ENCODE data around the gene AGPAT1.
"Not testable (repeated sequence)": the region's sequence is repeated elsewhere in the genome, so short reads cannot be mapped to it uniquely, and the experiment has no call there.

The AGPAT1 gene

GRCh38 chr6:32146687-32147086 is 29.2 kb downstream of the AGPAT1 start:
- no peak for DNase-seq

- DNase-seq, result no peak
Observed at GRCh38 chr6:32146287-32146686, 29.6 kb downstream of the AGPAT1 start.

- not testable (repeated sequence) for DNase-seq
Observed at GRCh38 chr6:32144238-32144637, 31.6 kb downstream of the AGPAT1 start.

GRCh38 chr6:32140420-32141046 is 35.4 kb downstream of the AGPAT1 start:
- DNase-seq, result no peak

GRCh38 chr6:32139590-32139989 is 36.3 kb downstream of the AGPAT1 start:
- DNase-seq, result no peak

GRCh38 chr6:32137454-32137853 is 38.4 kb downstream of the AGPAT1 start:
- no peak for DNase-seq

GRCh38 chr6:32133786-32134185 is 42.1 kb downstream of the AGPAT1 start:
- no peak for DNase-seq

- no peak for DNase-seq
Observed at GRCh38 chr6:32132110-32132509, 43.8 kb downstream of the AGPAT1 start.

GRCh38 chr6:32131439-32131948 is 44.4 kb downstream of the AGPAT1 start:
- DNase-seq, result no peak

- no peak for DNase-seq
Observed at GRCh38 chr6:32129297-32130088, 46.4 kb downstream of the AGPAT1 start.

- no peak for DNase-seq
Observed at GRCh38 chr6:32128751-32129296, 47.1 kb downstream of the AGPAT1 start.

- peak; percentile 99 for DNase-seq
Observed at GRCh38 chr6:32127717-32128592, 47.9 kb downstream of the AGPAT1 start, which contains the start of gene ATF6B. Gene ATF6B (minus strand): TSS chr6:32128246. CDS start chr6:32128207, 39 bp downstream.

- DNase-seq, result no peak
Observed at GRCh38 chr6:32127409-32127716, 48.5 kb downstream of the AGPAT1 start.

- no peak for DNase-seq
Observed at GRCh38 chr6:32126880-32127279, 49.0 kb downstream of the AGPAT1 start.

- DNase-seq, result no peak
Observed at GRCh38 chr6:32123681-32124080, 52.2 kb downstream of the AGPAT1 start.

GRCh38 chr6:32120573-32121059 is 55.3 kb downstream of the AGPAT1 start:
- no peak for DNase-seq

GRCh38 chr6:32118782-32119628 is 56.9 kb downstream of the AGPAT1 start:
- peak; percentile 67 for DNase-seq

Measured in CD4-positive, alpha-beta T cell treated with Interleukin-21 for 1 hour (primary cell).